ENCODE data around the gene PLCB1.

DNA sequence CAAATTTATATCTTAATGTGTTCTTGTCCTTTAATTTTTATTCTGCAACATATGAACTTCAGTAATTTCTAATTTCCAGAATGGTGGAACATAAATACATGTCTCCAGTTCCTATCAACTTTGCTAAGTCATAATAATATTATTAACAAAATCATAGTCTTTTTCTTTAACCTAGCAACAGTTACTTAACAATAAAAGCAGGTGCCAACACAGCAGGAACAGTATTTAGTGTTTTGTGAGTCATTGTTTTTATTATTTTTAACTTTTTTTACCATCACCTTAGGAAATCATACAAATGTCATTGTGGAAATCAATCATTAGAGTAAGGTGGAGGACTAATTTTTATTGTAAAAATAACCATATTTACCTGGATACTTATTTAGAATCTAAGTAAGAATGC is 133.5 kb downstream of the PLCB1 start:
- TF ChIP-seq CTCF (IDR thresholded peaks at IDR 0.05) = no peak
- TF ChIP-seq POLR2A (IDR thresholded peaks at IDR 0.05) = no peak

All from uterus (tissue), 2 donors.